Progenitor cell of endocrine pancreas (in vitro differentiated cells): ENCODE results near the gene GNB1L. TPM values are rescaled to one million over a fixed set of nuclear protein-coding genes. Genes with fewer than 3 reads are reported as not detected.

Source experiments
- DNase-seq: peaks from one replicate; pipeline ENCODE4 v3.0.0; 2021; ENCODE audit warnings: low spot score; ENCODE audit not compliant: unreplicated experiment
- H3K27ac Mint-ChIP-seq: 2 replicates; pipeline ENCODE4 v1.8.0; 2021; ENCODE audit warnings: mild to moderate bottlenecking, moderate library complexity, mixed read lengths
- H3K27me3 Mint-ChIP-seq: 2 replicates; pipeline ENCODE4 v1.8.0; 2021; ENCODE audit warnings: mixed read lengths
- H3K36me3 Mint-ChIP-seq: 2 replicates; pipeline ENCODE4 v1.8.0; 2022; ENCODE audit warnings: mixed read lengths; ENCODE audit not compliant: insufficient read depth
- H3K4me1 Mint-ChIP-seq: 2 replicates; pipeline ENCODE4 v1.8.0; 2021; ENCODE audit warnings: low read depth, mixed read lengths
- H3K4me3 Mint-ChIP-seq: 2 replicates; pipeline ENCODE4 v1.8.0; 2021; ENCODE audit warnings: low read depth, mild to moderate bottlenecking, moderate library complexity, mixed read lengths
- H3K9me3 Mint-ChIP-seq: 2 replicates; pipeline ENCODE4 v1.8.0; 2021; ENCODE audit warnings: low read depth, mixed read lengths
- total RNA-seq: library from RNA; stranded (reverse); gene quantifications from 2 replicates; pipeline ENCODE4 v1.2.1, GENCODE V29; 2021
- TF ChIP-seq, protein P1 (sequence below): fragments of 200-600 bp; sonication (generic); IDR thresholded peaks from one replicate; pipeline ENCODE4 v1.5.0; 2021; ENCODE audit warnings: antibody characterized with exemption, mild to moderate bottlenecking; ENCODE audit not compliant: unreplicated experiment

The GNB1L gene
- total RNA-seq, 1 donor from 2014 or later = 9.9 TPM

DNA sequence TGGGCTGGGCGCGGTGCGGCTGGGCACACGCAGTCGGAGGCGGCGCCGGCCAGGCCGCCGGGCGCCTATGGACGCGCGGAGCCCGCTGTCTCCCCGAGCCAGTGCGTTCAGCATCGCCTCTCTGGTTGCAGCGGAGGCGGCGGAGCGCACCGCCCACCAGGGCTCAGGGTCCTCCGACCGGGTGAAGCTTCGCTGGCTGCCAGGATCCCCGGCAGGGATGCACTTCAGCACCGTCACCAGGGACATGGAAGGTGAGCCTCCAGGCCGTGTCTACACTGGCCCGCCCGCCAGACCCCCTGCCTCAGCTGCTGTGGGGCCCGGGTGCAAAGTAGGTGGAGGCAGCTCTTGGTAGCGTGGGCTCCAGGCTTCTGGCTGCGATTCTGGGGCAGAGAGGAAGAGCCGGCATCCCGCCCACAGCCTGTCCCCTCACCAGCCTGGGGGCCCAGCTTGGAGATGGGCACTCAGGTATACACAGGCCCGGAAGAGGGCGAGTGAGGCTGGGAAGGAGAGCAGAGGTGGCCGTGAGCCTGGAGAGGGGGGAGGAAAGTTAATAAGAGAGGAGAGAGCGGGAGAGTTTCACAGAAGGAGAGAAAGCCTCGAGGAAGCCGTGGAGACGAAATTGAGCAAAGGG lies 95.1 kb downstream of the GNB1L start:
- H3K4me3 Mint-ChIP-seq = peak overlapping the region; percentile 68
- DNase-seq = no peak
- H3K27ac Mint-ChIP-seq = no peak overlapping the region
- H3K4me1 Mint-ChIP-seq = peaks cover 11% of the 10 kb centered on the region
- no peaks in the 10 kb centered on the region for H3K9me3 Mint-ChIP-seq
- no peaks in the 10 kb centered on the region for H3K36me3 Mint-ChIP-seq
- TF ChIP-seq, protein P1, sequence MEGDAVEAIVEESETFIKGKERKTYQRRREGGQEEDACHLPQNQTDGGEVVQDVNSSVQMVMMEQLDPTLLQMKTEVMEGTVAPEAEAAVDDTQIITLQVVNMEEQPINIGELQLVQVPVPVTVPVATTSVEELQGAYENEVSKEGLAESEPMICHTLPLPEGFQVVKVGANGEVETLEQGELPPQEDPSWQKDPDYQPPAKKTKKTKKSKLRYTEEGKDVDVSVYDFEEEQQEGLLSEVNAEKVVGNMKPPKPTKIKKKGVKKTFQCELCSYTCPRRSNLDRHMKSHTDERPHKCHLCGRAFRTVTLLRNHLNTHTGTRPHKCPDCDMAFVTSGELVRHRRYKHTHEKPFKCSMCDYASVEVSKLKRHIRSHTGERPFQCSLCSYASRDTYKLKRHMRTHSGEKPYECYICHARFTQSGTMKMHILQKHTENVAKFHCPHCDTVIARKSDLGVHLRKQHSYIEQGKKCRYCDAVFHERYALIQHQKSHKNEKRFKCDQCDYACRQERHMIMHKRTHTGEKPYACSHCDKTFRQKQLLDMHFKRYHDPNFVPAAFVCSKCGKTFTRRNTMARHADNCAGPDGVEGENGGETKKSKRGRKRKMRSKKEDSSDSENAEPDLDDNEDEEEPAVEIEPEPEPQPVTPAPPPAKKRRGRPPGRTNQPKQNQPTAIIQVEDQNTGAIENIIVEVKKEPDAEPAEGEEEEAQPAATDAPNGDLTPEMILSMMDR = no peak
- peaks cover 66% of the 10 kb centered on the region for H3K27me3 Mint-ChIP-seq

DNA sequence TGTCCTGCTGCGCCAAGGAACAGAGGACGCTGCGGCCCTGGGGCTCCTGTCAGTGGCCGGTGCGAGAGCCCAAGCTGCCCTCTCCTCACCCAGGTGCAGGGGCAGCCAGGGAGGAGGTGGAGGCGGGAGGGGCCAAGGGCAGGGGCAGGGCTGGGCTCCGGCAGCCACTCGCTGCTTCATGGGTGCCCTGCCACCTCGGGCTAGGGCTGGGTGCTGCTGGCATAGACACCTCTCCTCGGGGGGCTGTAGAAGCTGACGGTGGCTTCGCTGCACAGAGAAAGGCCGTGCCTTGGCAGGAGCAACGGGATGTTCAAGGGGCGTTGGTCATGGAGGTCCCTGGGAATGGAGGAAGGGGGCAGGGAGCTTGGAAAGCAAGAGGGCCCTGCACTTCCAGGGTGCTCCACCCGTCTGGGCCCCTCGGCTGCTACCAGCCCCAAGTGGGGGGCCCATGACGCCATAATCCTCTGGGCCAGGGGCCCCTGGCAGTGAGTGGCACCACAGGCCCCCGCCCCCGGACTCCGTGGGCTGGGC lies 95.7 kb downstream of the GNB1L start:
- no peak for DNase-seq
- Mint-ChIP-seq H3K4me1 (peaks cover 11% of the 10 kb centered on the region), H3K36me3 (no peaks in the 10 kb centered on the region), H3K9me3 (no peaks in the 10 kb centered on the region), H3K27me3 (peaks cover 69% of the 10 kb centered on the region), H3K4me3 (no peak overlapping the region), H3K27ac (no peak overlapping the region)
- TF ChIP-seq, protein P1 = no peak

DNA sequence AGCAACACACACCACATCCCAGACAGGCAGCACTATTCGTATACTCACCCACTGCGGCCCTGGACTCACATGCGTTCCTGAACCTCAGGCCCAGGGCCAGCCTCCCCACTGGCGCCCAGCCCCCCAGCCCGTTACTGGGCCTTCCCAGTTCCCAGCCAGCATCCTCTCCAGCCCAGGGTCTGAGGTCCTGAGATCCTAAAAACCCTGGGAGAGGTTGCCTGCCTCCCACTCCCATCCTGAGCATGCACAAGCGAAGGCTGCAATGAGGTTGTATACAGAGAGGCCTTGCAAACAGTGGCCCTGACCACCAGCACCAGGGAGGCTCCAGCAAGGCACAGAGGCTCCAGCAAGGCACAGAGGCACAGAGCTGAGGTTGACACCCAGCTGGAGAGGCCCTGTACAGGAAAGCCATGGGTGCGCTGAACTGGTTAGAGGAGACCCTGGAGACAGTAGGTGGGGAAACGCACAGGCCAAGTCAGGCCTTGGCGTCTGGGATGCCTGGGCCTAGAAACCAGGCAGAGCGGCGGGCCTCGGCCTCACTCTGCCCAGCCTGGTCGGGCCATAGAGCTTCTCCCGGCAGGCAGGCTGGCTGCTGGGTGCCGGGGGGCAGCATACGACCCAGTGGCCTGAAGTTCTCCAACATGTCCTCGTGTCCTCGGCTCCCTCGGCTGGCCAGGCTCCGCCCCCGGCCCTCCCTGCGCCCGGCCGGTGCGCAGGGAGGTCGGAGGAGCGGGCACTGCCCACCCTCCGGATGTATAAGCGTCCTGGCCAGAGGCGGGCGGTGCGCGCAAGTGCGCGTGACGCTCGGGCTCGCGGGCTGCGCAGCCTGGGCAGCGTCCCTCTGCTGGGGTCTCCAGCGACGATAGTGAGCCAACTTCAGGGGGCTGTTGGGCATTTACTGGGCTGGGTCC lies 96.4 kb downstream of the GNB1L start:
- peaks cover 11% of the 10 kb centered on the region for H3K4me1 Mint-ChIP-seq
- H3K36me3 Mint-ChIP-seq = no peaks in the 10 kb centered on the region
- H3K27ac Mint-ChIP-seq = no peak overlapping the region
- peaks cover 73% of the 10 kb centered on the region for H3K27me3 Mint-ChIP-seq
- no peak for DNase-seq
- H3K9me3 Mint-ChIP-seq = no peaks in the 10 kb centered on the region
- TF ChIP-seq, protein P1 = no peak
- H3K4me3 Mint-ChIP-seq = no peak overlapping the region

DNA sequence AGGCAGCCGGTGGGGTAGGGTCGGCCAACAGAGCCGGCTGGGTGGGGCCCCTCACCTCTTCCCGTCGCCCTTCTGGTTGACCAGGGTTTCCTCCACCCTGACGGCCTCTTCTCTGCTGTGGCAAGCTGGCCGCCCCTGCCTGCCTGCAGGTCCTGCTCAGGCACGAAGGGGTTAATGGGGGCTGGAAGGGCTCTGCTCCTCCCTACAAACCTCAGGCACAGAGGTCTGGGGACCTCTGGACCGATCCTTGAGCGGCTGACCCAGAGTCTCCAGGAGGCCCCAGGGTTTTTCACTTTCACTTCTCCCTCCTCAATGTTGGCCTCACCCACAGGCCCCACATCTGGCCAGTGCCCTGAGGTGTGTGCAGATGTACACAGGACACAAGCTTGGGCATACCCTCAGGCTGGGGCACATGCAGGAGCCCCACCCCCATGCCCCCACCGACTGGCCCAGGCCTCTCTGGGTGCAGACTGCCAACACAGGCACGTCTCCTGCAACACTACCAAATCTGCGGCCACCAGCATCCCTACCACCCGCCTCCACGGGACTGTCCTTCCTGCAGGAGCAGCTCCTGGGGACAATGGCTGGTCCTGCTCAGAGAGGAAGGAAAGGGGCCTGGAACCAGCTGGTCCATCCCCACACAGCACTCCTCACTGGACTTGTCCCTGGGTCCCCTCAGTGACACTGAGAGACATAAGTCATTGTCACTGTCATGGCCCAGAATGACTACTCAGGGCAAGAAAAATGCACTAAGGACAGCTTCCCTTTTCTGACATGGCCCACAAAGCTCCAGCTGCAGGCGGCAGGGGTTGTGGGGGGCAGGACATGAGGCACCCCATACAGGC lies 97.3 kb downstream of the GNB1L start:
- no peak for DNase-seq
- H3K36me3 Mint-ChIP-seq = no peaks in the 10 kb centered on the region
- H3K4me3 Mint-ChIP-seq = no peak overlapping the region
- TF ChIP-seq, protein P1 = no peak
- peaks cover 75% of the 10 kb centered on the region for H3K27me3 Mint-ChIP-seq
- H3K9me3 Mint-ChIP-seq = no peaks in the 10 kb centered on the region
- H3K4me1 Mint-ChIP-seq = peaks cover 11% of the 10 kb centered on the region
- H3K27ac Mint-ChIP-seq = no peak overlapping the region
